ENCODE measurements around the gene MED31.

- TF ChIP-seq CTCF (IDR thresholded peaks at IDR 0.05), result no peak
- no peak for TF ChIP-seq POLR2A (IDR thresholded peaks at IDR 0.05)
These were observed 18.1 kb downstream of the MED31 start for GRCh38 chr17:6633263-6633662.

Data from adrenal gland (tissue), 5 donors.